CD4-positive, alpha-beta memory T cell (primary cell): ENCODE results near the gene SYCP3. TPM values are rescaled to one million over a fixed set of nuclear protein-coding genes. Genes with fewer than 3 reads are reported as not detected.

ENCODE experiments used
- CTCF ChIA-PET: fragments of 350-600 bp; sonication (Branson Sonifier 250); formaldehyde crosslinking; loops from one replicate; lab custom pipeline; 2021; ENCODE audit warnings: inconsistent platforms; ENCODE audit not compliant: partially characterized antibody; lab: Charles Lee
- POLR2A ChIA-PET: fragments of 350-600 bp; sonication (Branson Sonifier 250); formaldehyde crosslinking; loops from one replicate; lab custom pipeline; 2021; ENCODE audit not compliant: partially characterized antibody; lab: Charles Lee
- DNase-seq, 5 donors: peaks; one replicate each; pipeline versions ENCODE4 v3.0.0 to v3.0.0-alpha.2; 2020 to 2022; ENCODE audit warnings: mixed read lengths in 1 of 5
- H3K27ac ChIP-seq: one replicate; pipeline ENCODE4 v1.7.0; 2013; ENCODE audit warnings: low read depth, low read length
- H3K27me3 ChIP-seq: 2 replicates; pipeline ENCODE4 v1.7.0; 2013; ENCODE audit warnings: mild to moderate bottlenecking, low read length, moderate library complexity; ENCODE audit not compliant: insufficient read depth
- H3K36me3 ChIP-seq: 2 replicates; pipeline ENCODE4 v1.7.0; 2013; ENCODE audit warnings: mild to moderate bottlenecking, low read length, moderate library complexity; ENCODE audit not compliant: insufficient read depth
- H3K4me1 ChIP-seq: 2 replicates; pipeline ENCODE4 v1.7.0; 2013; ENCODE audit warnings: mild to moderate bottlenecking, low read length, moderate library complexity; ENCODE audit not compliant: insufficient read depth
- H3K4me3 ChIP-seq, 2 donors: one replicate each; pipeline ENCODE4 v1.7.0; 2013; ENCODE audit warnings: low read length in 2 of 2, mild to moderate bottlenecking in 1 of 2
- H3K9me3 ChIP-seq, 2 donors: one replicate each; pipeline ENCODE4 v1.7.0; 2013; ENCODE audit warnings: low read length in 2 of 2, control low read depth in 1 of 2; ENCODE audit not compliant: control insufficient read depth in 1 of 2
- H3K27ac Mint-ChIP-seq, 7 donors: one replicate each; pipeline ENCODE4 v1.8.0; 2020 to 2021; ENCODE audit warnings: mixed read lengths in 7 of 7, mild to moderate bottlenecking in 6 of 7, inconsistent platforms in 3 of 7, moderate library complexity in 3 of 7
- H3K27me3 Mint-ChIP-seq, 2 donors: one replicate each; pipeline ENCODE4 v1.8.0; 2020 to 2021; ENCODE audit warnings: mixed read lengths in 2 of 2
- H3K36me3 Mint-ChIP-seq, 2 donors: one replicate each; pipeline ENCODE4 v1.8.0; 2020 to 2021; ENCODE audit warnings: mixed read lengths in 2 of 2, inconsistent platforms in 1 of 2, mild to moderate bottlenecking in 1 of 2
- H3K4me1 Mint-ChIP-seq, 4 donors: one replicate each; pipeline ENCODE4 v1.8.0; 2020 to 2021; ENCODE audit warnings: mixed read lengths in 4 of 4, mild to moderate bottlenecking in 1 of 4
- H3K4me3 Mint-ChIP-seq, 8 donors: one replicate each; pipeline ENCODE4 v1.8.0; 2020 to 2021; ENCODE audit warnings: mixed read lengths in 8 of 8, mild to moderate bottlenecking in 7 of 8, moderate library complexity in 6 of 8, inconsistent platforms in 3 of 8
- H3K9me3 Mint-ChIP-seq, 8 donors: one replicate each; pipeline ENCODE4 v1.8.0; 2020 to 2021; ENCODE audit warnings: mixed read lengths in 8 of 8, mild to moderate bottlenecking in 5 of 8, inconsistent platforms in 3 of 8, moderate library complexity in 1 of 8
- intact Hi-C: fragments of 100-400 bp; cut with micrococcal nuclease; formaldehyde crosslinking; loops from one replicate; pipeline ENCODE4 v1.15.1; 2023
- polyA plus RNA-seq, 2 donors: library from polyadenylated mRNA; unstranded; fragments of 300-500 nt; fragmentation: Illumina TruSeq; gene quantifications; one replicate each; pipeline ENCODE4 v1.2.3, GENCODE V29; 2021
- total RNA-seq, 2 experiments: library from RNA; stranded (reverse); gene quantifications; one replicate each; pipeline ENCODE4 v1.2.3, GENCODE V29; 2021

The SYCP3 gene
- total and polyA plus RNA-seq, 4 experiments from 2014 or later = 0.15 to 0.28 (median 0.23) TPM; not detected in 1

- intact Hi-C loops = no loop called here
- POLR2A ChIA-PET = interaction anchor here (0.9 kb wide), 1 partner anchor 9 kb away, joined by 5 read pairs; no protein-coding TSS in a partner anchor
- H3K9me3 ChIP-seq = no peaks in the 10 kb centered on the region
These were observed 32.0 kb downstream of the SYCP3 start for GRCh38 chr12:101707131-101707782.

GRCh38 chr12:101706403-101706802 lies 32.9 kb downstream of the SYCP3 start:
- Histone ChIP-seq H3K9me3 (no peaks in the 10 kb centered on the region), H3K27ac (no peak overlapping the region), H3K4me1 (peaks cover 14% of the 10 kb centered on the region), H3K36me3 (no peaks in the 10 kb centered on the region), H3K4me3 (no peak overlapping the region), H3K27me3 (no peaks in the 10 kb centered on the region)
- Mint-ChIP-seq H3K27ac (no peak overlapping the region), H3K4me1 (peaks cover 15 to 29% (median 25%) of the 10 kb centered on the region in 4 donors), H3K36me3 (no peaks in the 10 kb centered on the region), H3K27me3 (no peaks in the 10 kb centered on the region), H3K4me3 (no peak overlapping the region), H3K9me3 (no peaks in the 10 kb centered on the region)
- ChIA-PET POLR2A (no interaction called here), CTCF (interaction anchor here (1.2 to 1.5 kb wide), 3 partner anchors 17 to 133 kb away, joined by 3 to 4 read pairs (median 4); no protein-coding TSS in a partner anchor)
- no peak for DNase-seq
- intact Hi-C loops = no loop called here

More at GRCh38 chr12:101707131-101707782, 32.0 kb downstream of the SYCP3 start:
- peaks cover 14% of the 10 kb centered on the region for H3K4me1 ChIP-seq
- no peak overlapping the region for H3K4me3 ChIP-seq
- Mint-ChIP-seq H3K9me3 (no peaks in the 10 kb centered on the region), H3K36me3 (no peaks in the 10 kb centered on the region), H3K27me3 (no peaks in the 10 kb centered on the region), H3K4me3 (no peak overlapping the region), H3K4me1 (peaks cover 13 to 25% (median 22%) of the 10 kb centered on the region in 4 donors), H3K27ac (no peak overlapping the region)
- no peak for DNase-seq
- no peaks in the 10 kb centered on the region for H3K36me3 ChIP-seq
- no peaks in the 10 kb centered on the region for H3K27me3 ChIP-seq
- CTCF ChIA-PET = interaction anchor here (1.2 to 1.5 kb wide), 2 partner anchors 16 to 54 kb away, joined by 3 to 4 read pairs; no protein-coding TSS in a partner anchor
- no peak overlapping the region for H3K27ac ChIP-seq

- Histone ChIP-seq H3K9me3 (no peaks in the 10 kb centered on the region), H3K4me3 (no peak overlapping the region), H3K36me3 (no peaks in the 10 kb centered on the region), H3K27me3 (no peaks in the 10 kb centered on the region), H3K4me1 (peaks cover 6% of the 10 kb centered on the region), H3K27ac (no peak overlapping the region)
- peaks cover 0 to under 1% (median 0%) of the 10 kb centered on the region in 8 donors for H3K9me3 Mint-ChIP-seq
- H3K36me3 Mint-ChIP-seq = peaks cover 0 to 2% of the 10 kb centered on the region in 2 donors
- ChIA-PET CTCF (no interaction called here), POLR2A (no interaction called here)
- no peaks in the 10 kb centered on the region for H3K27me3 Mint-ChIP-seq
- intact Hi-C loops = no loop called here
- no peak overlapping the region for H3K4me3 Mint-ChIP-seq
- DNase-seq = no peak
- no peak overlapping the region for H3K27ac Mint-ChIP-seq
- H3K4me1 Mint-ChIP-seq = peaks cover 24 to 41% (median 36%) of the 10 kb centered on the region in 4 donors
These were observed 35.8 kb downstream of the SYCP3 start for GRCh38 chr12:101703487-101703886.

GRCh38 chr12:101700299-101700820 lies 38.9 kb downstream of the SYCP3 start:
- no peaks in the 10 kb centered on the region for H3K9me3 ChIP-seq
- no peak for DNase-seq
- peaks cover 30 to 50% (median 38%) of the 10 kb centered on the region in 4 donors for H3K4me1 Mint-ChIP-seq
- intact Hi-C loops = no loop called here
- H3K27me3 Mint-ChIP-seq = no peaks in the 10 kb centered on the region
- CTCF ChIA-PET = no interaction called here
- H3K4me3 ChIP-seq = no peak overlapping the region
- H3K27ac ChIP-seq = no peak overlapping the region
- H3K4me1 ChIP-seq = peaks cover 22% of the 10 kb centered on the region
- H3K4me3 Mint-ChIP-seq = peak overlapping the region in 1 of 8 donors; percentile 48
- H3K9me3 Mint-ChIP-seq = peaks cover 0 to 2% (median 0%) of the 10 kb centered on the region in 8 donors
- peaks cover 0 to 5% of the 10 kb centered on the region in 2 donors for H3K36me3 Mint-ChIP-seq
- POLR2A ChIA-PET = interaction anchor here (1.0 kb wide), 1 partner anchor 11 kb away, joined by 3 read pairs; no protein-coding TSS in a partner anchor
- H3K27me3 ChIP-seq = no peaks in the 10 kb centered on the region
- no peaks in the 10 kb centered on the region for H3K36me3 ChIP-seq
- peak overlapping the region in 1 of 7 donors; percentile 42 for H3K27ac Mint-ChIP-seq

- H3K9me3 ChIP-seq = no peaks in the 10 kb centered on the region
- no peaks in the 10 kb centered on the region for H3K27me3 ChIP-seq
- ChIA-PET CTCF (interaction anchor here (1.0 kb wide), 1 partner anchor 290 kb away, joined by 3 read pairs; no protein-coding TSS in a partner anchor), POLR2A (interaction anchor here (0.8 to 1.0 kb wide), 2 partner anchors 9 to 16 kb away, joined by 3 to 5 read pairs; no protein-coding TSS in a partner anchor)
- peak in 1 of 5 donors; percentile 38 for DNase-seq
- no peak overlapping the region for H3K27ac ChIP-seq
- H3K4me1 Mint-ChIP-seq = peaks cover 30 to 54% (median 38%) of the 10 kb centered on the region in 4 donors
- peaks cover 0 to 5% of the 10 kb centered on the region in 2 donors for H3K36me3 Mint-ChIP-seq
- intact Hi-C loops = loop anchor here (5.0 to 10.0 kb wide), 4 partner anchors 178 to 1434 kb away; partner anchors contain the start of genes DEPDC4, DRAM1, NUP37 and PARPBP
- peak overlapping the region; percentile 57 to 65 for H3K4me3 ChIP-seq
- peaks cover 22% of the 10 kb centered on the region for H3K4me1 ChIP-seq
- no peaks in the 10 kb centered on the region for H3K36me3 ChIP-seq
- peak overlapping the region; percentile 66 to 92 (median 77) for H3K27ac Mint-ChIP-seq
- peak overlapping the region; percentile 85 to 96 (median 92) for H3K4me3 Mint-ChIP-seq
- H3K27me3 Mint-ChIP-seq = no peaks in the 10 kb centered on the region
- peaks cover 0 to 4% (median 0%) of the 10 kb centered on the region in 8 donors for H3K9me3 Mint-ChIP-seq
These were observed 40.4 kb downstream of the SYCP3 start for GRCh38 chr12:101698800-101699347.

- H3K9me3 ChIP-seq = no peaks in the 10 kb centered on the region
- peaks cover 22% of the 10 kb centered on the region for H3K4me1 ChIP-seq
- H3K27ac ChIP-seq = peak overlapping the region; percentile 53
- Mint-ChIP-seq H3K36me3 (peaks cover 0 to 5% of the 10 kb centered on the region in 2 donors), H3K4me1 (peaks cover 30 to 54% (median 38%) of the 10 kb centered on the region in 4 donors), H3K4me3 (peak overlapping the region; percentile 85 to 96 (median 92)), H3K9me3 (peaks cover 0 to 4% (median 0%) of the 10 kb centered on the region in 8 donors), H3K27me3 (no peaks in the 10 kb centered on the region), H3K27ac (peak overlapping the region; percentile 66 to 92 (median 77))
- no peaks in the 10 kb centered on the region for H3K27me3 ChIP-seq
- DNase-seq = peak in 3 of 5 donors; percentile 4 to 15 (median 10)
- CTCF ChIA-PET = interaction anchor here (1.0 kb wide), 1 partner anchor 290 kb away, joined by 3 read pairs; no protein-coding TSS in a partner anchor
- H3K4me3 ChIP-seq = peak overlapping the region; percentile 57 to 65
- H3K36me3 ChIP-seq = no peaks in the 10 kb centered on the region
- POLR2A ChIA-PET = interaction anchor here (0.8 to 1.0 kb wide), 3 partner anchors 9 to 132 kb away, joined by 3 to 5 read pairs (median 3); partner anchors contain the start of gene GNPTAB
- intact Hi-C loops = loop anchor here (1.0 to 10.0 kb wide), 6 partner anchors 28 to 1433 kb away; partner anchors contain the start of genes DEPDC4, DRAM1, GNPTAB and NUP37
These were observed 41.1 kb downstream of the SYCP3 start for GRCh38 chr12:101697930-101698799.
